Cerebellar nuclear complex (tissue), 1 donor: Measurements from ENCODE around the gene TMEM151A.

Experiments used
- DNase-seq, 2 experiments: peaks; one replicate each; lab custom pipeline; 2025; lab: John Stamatoyannopoulos, UW

TMEM151A gene

GRCh38 chr11:66336234-66337102 is 44.8 kb downstream of the TMEM151A start, which contains the start of gene RIN1:
TSS of gene RIN1 (minus strand) at chr11:66336434. CDS start at chr11:66336402, 32 bp downstream.
- DNase-seq = peak; percentile 55 to 82

- DNase-seq = no peak
These were observed 45.6 kb downstream of the TMEM151A start for GRCh38 chr11:66337103-66337899.

- DNase-seq = no peak
These were observed 46.8 kb downstream of the TMEM151A start for GRCh38 chr11:66338276-66339161.

- DNase-seq = no peak
These were observed 47.5 kb downstream of the TMEM151A start for GRCh38 chr11:66339162-66339675.

- no peak for DNase-seq
These were observed 48.2 kb downstream of the TMEM151A start for GRCh38 chr11:66339686-66340483.

- DNase-seq = no peak
These were observed 49.2 kb downstream of the TMEM151A start for GRCh38 chr11:66340596-66341501.

- no peak for DNase-seq
These were observed 49.9 kb downstream of the TMEM151A start for GRCh38 chr11:66341502-66342126.

- DNase-seq = no peak
These were observed 51.5 kb downstream of the TMEM151A start for GRCh38 chr11:66343176-66343575.

GRCh38 chr11:66344550-66345315 is 53.0 kb downstream of the TMEM151A start, which contains the start of gene BRMS1:
TSS of gene BRMS1 (minus strand) at chr11:66345104. CDS start at chr11:66342234, 2,870 bp downstream.
- DNase-seq = peak; percentile 59 to 93

- no peak for DNase-seq
These were observed 53.6 kb downstream of the TMEM151A start for GRCh38 chr11:66345316-66345649.
